K562 (cell line): ENCODE data around the gene KIAA0040. TPM values are rescaled to one million over a fixed set of nuclear protein-coding genes. Genes with fewer than 3 reads are reported as not detected.

Experiments
- ATAC-seq: fragments of 200-7000 bp; cut with Tn5 transposase; 3 replicates; pipeline ENCODE4 v1.9.1; 2020; ENCODE audit warnings: moderate library complexity
- BruUV-seq: library from RNA; stranded (reverse); fragments of 400-500 nt; replicated peaks from 2 replicates; lab custom pipeline; 2021; lab: Mats Ljungman, UMichigan
- CTCF ChIA-PET: fragments of 300-600 bp; formaldehyde crosslinking; extraction: SDS; loops from one replicate; lab custom pipeline; 2021; ENCODE audit warnings: low intra/inter-chr PET ratio; lab: Yijun Ruan, JAX
- POLR2A ChIA-PET: fragments of 300-600, 350-650 bp; sonication (Branson Sonifier 250); formaldehyde crosslinking; extraction: SDS; loops from one replicate; lab custom pipeline; 2021; ENCODE audit warnings: antibody characterized with exemption, inconsistent platforms; lab: Yijun Ruan, JAX
- DNase-seq, 4 experiments: peaks; one replicate each; pipeline versions ENCODE4 v3.0.0 to v3.0.0-alpha.2; 2011 to 2018; ENCODE audit warnings: low spot score in 3 of 4, mixed read lengths in 3 of 4; ENCODE audit errors: extremely low read depth in 1 of 4
- FAIRE-seq: peaks from 2 replicates; lab custom pipeline; 2011; peaks lifted over from hg19 to GRCh38; lab: Jason Lieb, UNC
- H2AFZ ChIP-seq: 2 replicates; pipeline ENCODE4 v1.6.0; 2011; ENCODE audit warnings: low read depth, low read length, control low read depth, inconsistent platforms
- H3K27ac ChIP-seq: fragments of 200-600 bp; 3 replicates; pipeline ENCODE4 v1.8.0; 2011; ENCODE audit warnings: low read depth, mild to moderate bottlenecking, control low read depth, inconsistent platforms, low read length, moderate library complexity, mixed read lengths; ENCODE audit errors: extremely low read depth
- H3K27me3 ChIP-seq, 2 experiments: fragments of 300-600 bp in 1 of 2; 2 replicates in 1 of 2; 3 replicates in 1 of 2; pipeline versions ENCODE4 v1.6.0 to v1.8.0; 2011; ENCODE audit warnings: inconsistent platforms in 2 of 2, low read length in 2 of 2, mild to moderate bottlenecking in 1 of 2, mixed read lengths in 1 of 2, moderate library complexity in 1 of 2; ENCODE audit not compliant: control insufficient read depth in 2 of 2, insufficient read depth in 2 of 2
- H3K36me3 ChIP-seq: fragments of 300-600 bp; 3 replicates; pipeline ENCODE4 v1.8.0; 2011; ENCODE audit warnings: mild to moderate bottlenecking, low read length, inconsistent platforms; ENCODE audit not compliant: control insufficient read depth, insufficient read depth
- H3K4me1 ChIP-seq, 2 experiments: fragments of 200-600 bp in 1 of 2; replicated peaks in 1 of 2; 2 replicates in 1 of 2; 3 replicates in 1 of 2; pipeline versions ENCODE4 v1.5.1 to v1.8.0; 2011; ENCODE audit warnings: inconsistent platforms in 2 of 2, low read length in 2 of 2, mild to moderate bottlenecking in 1 of 2, mixed read lengths in 1 of 2, moderate library complexity in 1 of 2; ENCODE audit not compliant: control insufficient read depth in 2 of 2, insufficient read depth in 2 of 2
- H3K4me2 ChIP-seq: 2 replicates; pipeline ENCODE4 v1.6.1; 2011; ENCODE audit warnings: low read length, control low read depth, inconsistent platforms, mixed read lengths; ENCODE audit not compliant: insufficient read depth
- H3K4me3 ChIP-seq: fragments of 200-600 bp; sonication (generic), shearing (Covaris generic); 2 replicates; pipeline ENCODE4 v1.5.1; 2016; ENCODE audit warnings: control low read depth, inconsistent platforms
- H3K79me2 ChIP-seq: fragments of 200-600 bp; 3 replicates; pipeline ENCODE4 v1.8.0; 2011; ENCODE audit warnings: low read length, inconsistent platforms; ENCODE audit not compliant: control insufficient read depth, insufficient read depth
- H3K9ac ChIP-seq, 2 experiments: 2 replicates each; pipeline versions ENCODE4 v1.6.0 to v1.6.1; 2011; ENCODE audit warnings: low read depth in 2 of 2, low read length in 2 of 2, control low read depth in 1 of 2, inconsistent platforms in 1 of 2, mild to moderate bottlenecking in 1 of 2, mixed read lengths in 1 of 2; ENCODE audit not compliant: insufficient read depth in 1 of 2
- H3K9me1 ChIP-seq: one replicate; pipeline ENCODE4 v1.6.0; 2011; ENCODE audit warnings: inconsistent platforms, mild to moderate bottlenecking, low read length, moderate library complexity; ENCODE audit not compliant: control insufficient read depth, insufficient read depth
- H3K9me3 ChIP-seq: replicated peaks from 2 replicates; pipeline ENCODE4 v1.5.1; 2011; ENCODE audit warnings: low read depth, low read length, inconsistent platforms; ENCODE audit not compliant: control insufficient read depth, insufficient read depth
- H4K20me1 ChIP-seq: replicated peaks from 2 replicates; pipeline ENCODE4 v1.6.1; 2011; ENCODE audit warnings: low read length, inconsistent platforms, mixed read lengths; ENCODE audit not compliant: control insufficient read depth, insufficient read depth
- CC2D1A ChIP-seq: fragments of 450-650 bp; IDR thresholded peaks from 2 replicates; pipeline ENCODE4 v1.6.1; 2017; ENCODE audit warnings: mild to moderate bottlenecking
- CHAMP1 ChIP-seq: fragments of 450-650 bp; IDR thresholded peaks from 2 replicates; pipeline ENCODE4 v1.6.1; 2016; ENCODE audit warnings: mild to moderate bottlenecking
- DEAF1 ChIP-seq: fragments of 450-650 bp; formaldehyde crosslinking; IDR thresholded peaks from 2 replicates; pipeline ENCODE4 v1.4.0; 2020; ENCODE audit warnings: mild to moderate bottlenecking, moderate library complexity
- PHF20 ChIP-seq: fragments of 450-650 bp; IDR thresholded peaks from 2 replicates; pipeline ENCODE4 v1.6.1; 2018; ENCODE audit not compliant: partially characterized antibody
- ZNF407 ChIP-seq: fragments of 450-650 bp; IDR thresholded peaks from 2 replicates; pipeline ENCODE4 v1.6.1; 2016; ENCODE audit warnings: low read depth
- WGBS: fragments of 100-300 bp; shearing (Covaris generic); methylation state at CpG from one replicate; pipeline ENCODE4 v1.1.6; 2016; ENCODE audit warnings: low coverage, mixed read lengths; ENCODE audit not compliant: insufficient coverage; ENCODE audit errors: missing lambda C conversion rate; 5-methylcytosine and 5-hydroxymethylcytosine counted together
- in situ Hi-C: fragments of 300-500 bp; cut with MboI; formaldehyde crosslinking; loops from 4 replicates; pipeline ENCODE4 v1.15.0; 2018; ENCODE audit warnings: inconsistent platforms, mixed read lengths
- intact Hi-C: fragments of 100-400 bp; cut with micrococcal nuclease; formaldehyde crosslinking; loops from 2 replicates; pipeline ENCODE4 v1.14.2; 2022
- polyA plus RNA-seq, 8 experiments: library from polyadenylated mRNA; depleted of rRNA in 4 of 8; stranded (reverse) in 5 of 8; unstranded in 3 of 8; fragments of >200 nt; fragmentation: Nextera tagmentation in 2 of 8; fragmentation: Illumina TruSeq in 1 of 8; extraction: Ambion mirVana in 2 of 8; extraction: Trizol in 1 of 8; gene quantifications; 2 replicates each; pipeline versions ENCODE4 v1.2.1 to v1.2.3, GENCODE V29; 2011 to 2014; ENCODE audit warnings: inconsistent platforms in 1 of 8, missing spikeins in 1 of 8
- total RNA-seq, 7 experiments: library from RNA; depleted of rRNA in 6 of 7; stranded (reverse); fragments of >200 nt in 6 of 7; fragmentation: Illumina TruSeq in 2 of 7; extraction: Trizol in 2 of 7; gene quantifications; 2 replicates each; pipeline versions ENCODE4 v1.2.1 to v1.2.3, GENCODE V29; 2011 to 2021; ENCODE audit warnings: low replicate concordance in 1 of 7

KIAA0040 gene
- total and polyA plus RNA-seq, 9 of the 15 experiments (the other 6 are each of a cell fraction or from before 2014, with no cell fraction given), result 3.4 to 13.6 (median 7.1) TPM

GRCh38 chr1:175234639-175235038 is 42.1 kb upstream of the KIAA0040 start (continued):
- TF ChIP-seq DEAF1, result no peak

GRCh38 chr1:175232335-175232734 is 39.8 kb upstream of the KIAA0040 start:
- Histone ChIP-seq H3K79me2 (no peaks in the 10 kb centered on the region), H3K4me1 (peaks cover 0 to 7% of the 10 kb centered on the region in 2 experiments; a peak in 3 of 5 replicates), H2AFZ (no peak overlapping the region), H3K9me3 (no peaks in the 10 kb centered on the region), H3K9ac (no peak overlapping the region), H3K27ac (no peak overlapping the region), H3K27me3 (0 out of 5 replicates have a peak, but pooled peaks cover 2 to 4% of the 10 kb centered on the region in 2 experiments), H3K9me1 (no peaks in the 10 kb centered on the region), H3K4me2 (no peak overlapping the region), H3K4me3 (no peak overlapping the region), H4K20me1 (no peaks in the 10 kb centered on the region), H3K36me3 (no peaks in the 10 kb centered on the region)
- ChIA-PET CTCF (interaction anchor here (0.6 kb wide), 1 partner anchor 487 kb away, joined by 3 read pairs; no protein-coding TSS in a partner anchor), POLR2A (no interaction called here)
- no peak for FAIRE-seq
- intact Hi-C loops (no loop called here), in situ Hi-C loops (no loop called here)
- TF ChIP-seq PHF20 (no peak), CHAMP1 (no peak), ZNF407 (no peak), CC2D1A (no peak)
- no peak for DNase-seq
- no TSS peak for BruUV-seq
- ATAC-seq, result no peak
- 0% methylated on average over 2 of the region's 2 CpGs for WGBS
